Tibial artery (tissue), 4 donors: Measurements from ENCODE around the gene CRHR1.

Source experiments
- DNase-seq, 2 donors: peaks; one replicate each; pipeline ENCODE4 v3.0.0-alpha.2; 2019
- H3K27ac ChIP-seq, 2 donors: fragments of 200-600 bp; sonication (generic) in 1 of 2; 1 replicate in 1 of 2; 2 replicates in 1 of 2; pipeline ENCODE4 v1.5.1; 2018 to 2019; ENCODE audit warnings: mild to moderate bottlenecking in 1 of 2
- H3K27me3 ChIP-seq, 2 donors: fragments of 200-600 bp; sonication (generic) in 1 of 2; one replicate each; pipeline versions ENCODE4 v1.5.1 to v1.6.0; 2016 to 2019
- H3K36me3 ChIP-seq, 3 donors: fragments of 200-600 bp; sonication (generic) in 2 of 3; one replicate each; pipeline ENCODE4 v1.5.1; 2016 to 2019; ENCODE audit warnings: mild to moderate bottlenecking in 2 of 3
- H3K4me1 ChIP-seq, 4 donors: fragments of 200-600 bp; sonication (generic) in 2 of 4; 1 replicate in 3 of 4; 2 replicates in 1 of 4; pipeline ENCODE4 v1.5.1; 2016 to 2019
- H3K4me3 ChIP-seq, 2 donors: fragments of 200-600 bp; sonication (generic) in 1 of 2; 1 replicate in 1 of 2; 2 replicates in 1 of 2; pipeline ENCODE4 v1.5.1; 2018 to 2019; ENCODE audit warnings: mild to moderate bottlenecking in 2 of 2
- H3K9me3 ChIP-seq, 3 donors: fragments of 200-600 bp; sonication (generic) in 1 of 3; one replicate each; pipeline ENCODE4 v1.5.1; 2016 to 2019
- CTCF ChIP-seq, 2 experiments: fragments of 200-600 bp in 1 of 2; fragments of 450-650 bp in 1 of 2; IDR thresholded peaks; one replicate each; pipeline ENCODE4 v1.5.1; 2017 to 2019; ENCODE audit warnings: antibody characterized with exemption in 2 of 2, mild to moderate bottlenecking in 1 of 2, moderate library complexity in 1 of 2
- intact Hi-C: fragments of 100-400 bp; cut with DNase I; formaldehyde crosslinking; loops from one replicate; pipeline ENCODE4 v1.15.0; 2023; ENCODE audit warnings: low total_unique reads

CRHR1 gene

DNA sequence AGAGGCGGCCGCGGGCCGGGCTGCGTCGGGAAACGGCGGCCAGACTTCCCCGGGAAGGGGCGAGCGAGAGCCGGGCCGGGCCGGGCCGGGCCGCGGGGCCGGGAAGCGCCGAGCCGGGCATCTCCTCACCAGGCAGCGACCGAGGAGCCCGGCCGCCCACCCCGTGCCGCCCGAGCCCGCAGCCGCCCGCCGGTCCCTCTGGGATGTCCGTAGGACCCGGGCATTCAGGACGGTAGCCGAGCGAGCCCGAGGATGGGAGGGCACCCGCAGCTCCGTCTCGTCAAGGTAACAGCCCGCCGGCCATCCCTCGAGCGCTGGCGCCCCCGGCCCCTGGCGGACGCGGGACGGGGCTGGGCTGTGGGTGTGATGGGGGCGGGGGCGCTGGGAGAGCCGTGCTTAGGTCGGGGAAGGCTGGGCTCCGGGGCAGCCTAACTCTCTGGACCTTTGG lies at the start of gene CRHR1:
CRHR1 (plus strand) TSS at position 28 of the 448 bp plus-strand sequence; CDS start at position 253, 225 bp downstream.
- TF ChIP-seq CTCF (IDR thresholded peaks at IDR 0.05), result no peak
- Histone ChIP-seq H3K4me1 (peaks cover 7 to 25% (median 22%) of the 10 kb centered on the region in 4 donors), H3K27ac (no peak within 1 kb of the TSS), H3K9me3 (no peaks in the 10 kb centered on the region), H3K36me3 (no peaks in the 10 kb centered on the region), H3K4me3 (peak within 1 kb of the TSS; percentile 28 to 52), H3K27me3 (peaks cover 5 to 86% of the 10 kb centered on the region in 2 donors)
- intact Hi-C loops, result no loop called here
- no peak for DNase-seq

- TF ChIP-seq CTCF (IDR thresholded peaks at IDR 0.05), result no peak
- Histone ChIP-seq H3K9me3 (peaks cover 0 to 28% (median 18%) of the 10 kb centered on the region in 3 donors), H3K27ac (no peak overlapping the region), H3K4me1 (no peaks in the 10 kb centered on the region), H3K4me3 (no peak overlapping the region), H3K36me3 (no peaks in the 10 kb centered on the region), H3K27me3 (peaks cover 0 to 18% of the 10 kb centered on the region in 2 donors)
- peak in 1 of 2 donors; percentile 5 for DNase-seq
- intact Hi-C loops, result no loop called here
Observed at GRCh38 chr17:45734598-45734997, 49.5 kb upstream of the CRHR1 start.

DNA sequence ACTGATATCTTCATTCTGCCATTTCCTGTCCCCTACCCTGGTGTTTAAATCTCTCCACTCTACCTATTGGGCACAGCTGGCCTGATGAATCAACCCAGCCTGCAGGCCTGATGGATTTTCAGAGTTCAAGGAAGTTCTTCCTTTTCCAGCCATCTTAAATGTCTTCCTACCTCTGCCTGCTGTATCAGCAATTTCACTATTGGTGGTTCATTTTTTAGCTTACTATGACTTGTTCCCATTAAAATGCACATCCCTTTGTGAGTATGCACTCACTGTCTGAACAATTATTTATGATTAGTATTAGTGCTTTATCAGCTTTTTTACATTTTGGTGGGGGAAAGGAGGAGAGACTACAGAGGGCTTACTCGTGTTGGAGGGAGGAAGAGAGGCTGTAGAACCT lies 48.6 kb upstream of the CRHR1 start:
- H3K27ac ChIP-seq, result no peak overlapping the region
- H3K9me3 ChIP-seq, result peaks cover 0 to 21% (median 18%) of the 10 kb centered on the region in 3 donors
- no peak for DNase-seq
- intact Hi-C loops, result no loop called here
- TF ChIP-seq CTCF (IDR thresholded peaks at IDR 0.05), result no peak
- H3K4me1 ChIP-seq, result no peaks in the 10 kb centered on the region
- H3K4me3 ChIP-seq, result no peak overlapping the region
- no peaks in the 10 kb centered on the region for H3K36me3 ChIP-seq
- peaks cover 0 to 24% of the 10 kb centered on the region in 2 donors for H3K27me3 ChIP-seq

DNA sequence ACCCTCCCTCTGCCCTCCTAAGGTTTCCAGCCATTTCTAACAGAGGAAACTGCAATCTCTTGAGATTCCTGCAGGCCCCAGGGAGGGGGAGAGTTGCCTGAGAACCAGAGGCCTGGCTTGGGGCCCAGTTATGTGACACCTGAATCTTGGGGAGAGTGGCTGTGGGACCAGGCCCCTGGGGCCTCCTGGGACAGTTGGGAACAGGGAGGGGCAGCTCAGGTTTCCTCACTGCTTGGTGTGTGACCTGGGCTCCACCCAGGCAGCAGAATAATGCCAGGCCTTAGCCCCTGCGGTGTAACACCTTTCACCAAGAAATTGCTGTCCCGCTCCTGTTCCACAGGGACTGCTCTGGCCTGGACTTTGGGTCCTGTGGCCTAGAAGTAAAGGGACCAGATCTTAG lies 44.3 kb upstream of the CRHR1 start:
- no peaks in the 10 kb centered on the region for H3K36me3 ChIP-seq
- H3K4me3 ChIP-seq, result no peak overlapping the region
- DNase-seq, result peak in 1 of 2 donors; percentile 57
- TF ChIP-seq CTCF (IDR thresholded peaks at IDR 0.05), result no peak
- H3K9me3 ChIP-seq, result no peaks in the 10 kb centered on the region
- H3K27ac ChIP-seq, result no peak overlapping the region
- no peaks in the 10 kb centered on the region for H3K4me1 ChIP-seq
- intact Hi-C loops, result no loop called here
- peaks cover 0 to 46% of the 10 kb centered on the region in 2 donors for H3K27me3 ChIP-seq

GRCh38 chr17:45740553-45741330 lies 43.4 kb upstream of the CRHR1 start:
- H3K27ac ChIP-seq, result no peak overlapping the region
- no peak for TF ChIP-seq CTCF (IDR thresholded peaks at IDR 0.05)
- DNase-seq, result peak in 1 of 2 donors; percentile 35
- no peaks in the 10 kb centered on the region for H3K36me3 ChIP-seq
- H3K27me3 ChIP-seq, result peaks cover 0 to 56% of the 10 kb centered on the region in 2 donors
- H3K9me3 ChIP-seq, result no peaks in the 10 kb centered on the region
- no peak overlapping the region for H3K4me3 ChIP-seq
- intact Hi-C loops, result no loop called here
- H3K4me1 ChIP-seq, result no peaks in the 10 kb centered on the region
